H9 (cell line): Measurements from ENCODE around the gene ODAD4. TPM values are rescaled to one million over a fixed set of nuclear protein-coding genes. Genes with fewer than 3 reads are reported as not detected.

ENCODE experiments used
- DNase-seq: peaks from one replicate; pipeline ENCODE4 v3.0.0-alpha.2; 2017
- H2AFZ ChIP-seq: one replicate; pipeline ENCODE4 v1.6.1; 2013; ENCODE audit warnings: mild to moderate bottlenecking, low read length, control low read depth, moderate library complexity
- H2AK5ac ChIP-seq: 2 replicates; pipeline ENCODE4 v1.6.1; 2013; ENCODE audit warnings: low read length, control low read depth, mixed read lengths; ENCODE audit not compliant: insufficient read length
- H2BK120ac ChIP-seq: one replicate; pipeline ENCODE4 v1.6.1; 2013; ENCODE audit warnings: low read depth, mild to moderate bottlenecking, low read length, control low read depth, inconsistent platforms; ENCODE audit not compliant: poor library complexity, severe bottlenecking
- H2BK12ac ChIP-seq: 2 replicates; pipeline ENCODE4 v1.6.1; 2013; ENCODE audit warnings: low read length, control low read depth, mixed read lengths, low read depth; ENCODE audit not compliant: insufficient read length
- H2BK15ac ChIP-seq: 2 replicates; pipeline ENCODE4 v1.6.1; 2013; ENCODE audit warnings: low read depth, low read length, control low read depth
- H2BK20ac ChIP-seq: one replicate; pipeline ENCODE4 v1.6.1; 2013; ENCODE audit warnings: low read depth, mild to moderate bottlenecking, low read length, control low read depth, inconsistent platforms; ENCODE audit not compliant: poor library complexity, severe bottlenecking
- H2BK5ac ChIP-seq: 2 replicates; pipeline ENCODE4 v1.6.1; 2013; ENCODE audit warnings: low read length, control low read depth, mixed read lengths; ENCODE audit not compliant: insufficient read length
- H3K14ac ChIP-seq: 2 replicates; pipeline ENCODE4 v1.6.1; 2013; ENCODE audit warnings: low read length, control low read depth; ENCODE audit not compliant: insufficient read depth
- H3K18ac ChIP-seq: 2 replicates; pipeline ENCODE4 v1.6.1; 2013; ENCODE audit warnings: low read depth, mild to moderate bottlenecking, mixed read lengths, low read length, control low read depth; ENCODE audit not compliant: insufficient read length
- H3K23ac ChIP-seq: 2 replicates; pipeline ENCODE4 v1.6.1; 2013; ENCODE audit warnings: low read length, control low read depth, mixed read lengths, low read depth; ENCODE audit not compliant: insufficient read length
- H3K23me2 ChIP-seq: 2 replicates; pipeline ENCODE4 v1.6.1; 2013; ENCODE audit warnings: low read depth, mild to moderate bottlenecking, mixed read lengths, low read length, control low read depth; ENCODE audit not compliant: insufficient read length, poor library complexity, severe bottlenecking
- H3K27ac ChIP-seq: 2 replicates; pipeline ENCODE4 v1.5.1; 2013; ENCODE audit warnings: low read length, control low read depth, mixed read lengths, low read depth; ENCODE audit not compliant: insufficient read length
- H3K27me3 ChIP-seq: 2 replicates; pipeline ENCODE4 v1.6.1; 2013; ENCODE audit warnings: low read length, control low read depth, inconsistent platforms; ENCODE audit not compliant: insufficient read depth
- H3K4ac ChIP-seq: 2 replicates; pipeline ENCODE4 v1.6.1; 2013; ENCODE audit warnings: low read depth, mild to moderate bottlenecking, control low read depth, inconsistent platforms, low read length, moderate library complexity
- H3K4me1 ChIP-seq: 2 replicates; pipeline ENCODE4 v1.6.1; 2013; ENCODE audit warnings: low read length, control low read depth, inconsistent platforms; ENCODE audit not compliant: insufficient read depth
- H3K4me2 ChIP-seq: 2 replicates; pipeline ENCODE4 v1.6.1; 2013; ENCODE audit warnings: low read length, control low read depth, mixed read lengths; ENCODE audit not compliant: insufficient read length, insufficient read depth
- H3K56ac ChIP-seq: 2 replicates; pipeline ENCODE4 v1.6.1; 2013; ENCODE audit warnings: low read depth, mild to moderate bottlenecking, mixed read lengths, low read length, control low read depth; ENCODE audit not compliant: insufficient read length
- H3K79me1 ChIP-seq: 2 replicates; pipeline ENCODE4 v1.6.1; 2013; ENCODE audit warnings: low read depth, mild to moderate bottlenecking, moderate library complexity, low read length, control low read depth, inconsistent platforms; ENCODE audit not compliant: insufficient read depth, poor library complexity, severe bottlenecking
- H3K79me2 ChIP-seq: 2 replicates; pipeline ENCODE4 v1.6.1; 2013; ENCODE audit warnings: low read length, control low read depth, inconsistent platforms; ENCODE audit not compliant: insufficient read depth
- H3K9ac ChIP-seq: 2 replicates; pipeline ENCODE4 v1.6.1; 2013; ENCODE audit warnings: low read length, control low read depth, mixed read lengths; ENCODE audit not compliant: insufficient read length; ENCODE audit errors: extremely low read depth
- H3K9me3 ChIP-seq: one replicate; pipeline ENCODE4 v1.6.1; 2013; ENCODE audit warnings: low read depth, low read length, inconsistent platforms; ENCODE audit not compliant: control insufficient read depth
- H3T11ph ChIP-seq: one replicate; pipeline ENCODE4 v1.6.1; 2013; ENCODE audit warnings: mild to moderate bottlenecking, low read length, control low read depth, inconsistent platforms
- H4K20me1 ChIP-seq: one replicate; pipeline ENCODE4 v1.6.1; 2013; ENCODE audit not compliant: control insufficient read depth, insufficient read length, insufficient read depth
- H4K5ac ChIP-seq: 2 replicates; pipeline ENCODE4 v1.6.1; 2013; ENCODE audit warnings: low read depth, mild to moderate bottlenecking, mixed read lengths, low read length, control low read depth; ENCODE audit not compliant: insufficient read length
- H4K8ac ChIP-seq: replicated peaks from 2 replicates; pipeline ENCODE4 v1.6.1; 2013; ENCODE audit warnings: low read length, control low read depth, mixed read lengths, low read depth; ENCODE audit not compliant: insufficient read length
- H4K91ac ChIP-seq: 2 replicates; pipeline ENCODE4 v1.6.1; 2013; ENCODE audit warnings: low read depth, mild to moderate bottlenecking, moderate library complexity, mixed read lengths, low read length, control low read depth; ENCODE audit not compliant: insufficient read length
- H3K27ac Mint-ChIP-seq, 3 experiments: 2 replicates in 2 of 3; 3 replicates in 1 of 3; pipeline ENCODE4 v1.8.0; 2020 to 2021; ENCODE audit warnings: mixed read lengths in 3 of 3, mild to moderate bottlenecking in 1 of 3, moderate library complexity in 1 of 3
- H3K27me3 Mint-ChIP-seq: 2 replicates; pipeline ENCODE4 v1.8.0; 2021; ENCODE audit warnings: low read depth, mild to moderate bottlenecking, moderate library complexity, mixed read lengths
- H3K36me3 Mint-ChIP-seq, 3 experiments: 2 replicates in 2 of 3; 3 replicates in 1 of 3; pipeline ENCODE4 v1.8.0; 2020 to 2021; ENCODE audit warnings: low read depth in 3 of 3, mixed read lengths in 3 of 3; ENCODE audit not compliant: insufficient read depth in 1 of 3
- H3K4me1 Mint-ChIP-seq, 2 experiments: 2 replicates each; pipeline ENCODE4 v1.8.0; 2020; ENCODE audit warnings: mixed read lengths in 2 of 2
- H3K4me3 Mint-ChIP-seq, 2 experiments: 2 replicates in 1 of 2; 3 replicates in 1 of 2; pipeline ENCODE4 v1.8.0; 2020 to 2021; ENCODE audit warnings: mild to moderate bottlenecking in 2 of 2, mixed read lengths in 2 of 2, moderate library complexity in 1 of 2
- H3K9me3 Mint-ChIP-seq, 2 experiments: 2 replicates in 1 of 2; 3 replicates in 1 of 2; pipeline ENCODE4 v1.8.0; 2020; ENCODE audit warnings: mild to moderate bottlenecking in 2 of 2, mixed read lengths in 2 of 2, moderate library complexity in 1 of 2
- WGBS: extraction: QIAGEN DNeasy Blood & Tissue Kit; methylation state at CpG from one replicate; pipeline ENCODE4 v1.1.7; 2013; ENCODE audit warnings: missing lambda C conversion rate, low lambda C conversion rate, mixed read lengths; ENCODE audit not compliant: insufficient read length; ENCODE audit errors: extremely low coverage; 5-methylcytosine and 5-hydroxymethylcytosine counted together
- total RNA-seq: library from RNA; stranded (reverse); gene quantifications from 2 replicates; pipeline ENCODE4 v1.2.1, GENCODE V29; 2021
- TF ChIP-seq, protein P1 (sequence below): fragments of 200-600 bp; sonication (generic); conservative IDR thresholded peaks from 3 replicates; pipeline ENCODE4 v1.8.0; 2021; ENCODE audit warnings: antibody characterized with exemption, mild to moderate bottlenecking

The ODAD4 gene
- total RNA-seq, 1 experiment from 2014 or later, result 2.1 TPM

DNA sequence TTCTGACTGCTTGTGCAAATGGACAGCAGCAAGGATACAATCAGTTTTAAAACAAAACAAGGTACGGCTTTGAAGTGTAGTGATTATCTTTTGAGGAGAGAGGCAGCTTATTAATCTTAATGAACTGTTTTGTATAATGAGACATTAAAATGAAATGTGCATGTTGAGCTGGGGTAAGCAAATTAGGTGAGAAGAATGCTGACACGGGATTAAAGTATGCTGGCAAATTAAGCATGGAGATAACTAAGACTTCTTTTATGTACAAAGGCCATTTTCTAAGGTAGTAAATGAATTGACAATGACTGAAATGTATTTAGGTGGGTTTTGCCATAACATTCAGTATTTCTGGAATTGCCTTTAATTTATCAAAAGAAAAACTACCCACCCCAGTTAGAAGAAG lies 68.1 kb downstream of the ODAD4 start:
- H3K18ac ChIP-seq, result no peak overlapping the region
- no peaks in the 10 kb centered on the region for H3K4me1 ChIP-seq
- no peak overlapping the region for H3K9ac ChIP-seq
- H3K79me2 ChIP-seq, result no peaks in the 10 kb centered on the region; the same call in 1 of the 2 replicates
- H2AK5ac ChIP-seq, result no peak overlapping the region
- Mint-ChIP-seq H3K4me3 (no peak overlapping the region), H3K27ac (no peak overlapping the region), H3K36me3 (peaks cover 45 to 86% (median 83%) of the 10 kb centered on the region in 3 experiments), H3K4me1 (0 out of 4 replicates have a peak, but pooled peaks cover 0 to 4% of the 10 kb centered on the region in 2 experiments), H3K9me3 (no peaks in the 10 kb centered on the region), H3K27me3 (no peaks in the 10 kb centered on the region)
- H3K27me3 ChIP-seq, result no peaks in the 10 kb centered on the region
- no peak overlapping the region for H4K91ac ChIP-seq
- H3K14ac ChIP-seq, result no peak overlapping the region
- no CpG with 5 or more reads among the region's 2 CpGs for whole genome bisulfite sequencing
- DNase-seq, result no peak
- no peak overlapping the region for H2BK12ac ChIP-seq
- no peak overlapping the region for H4K5ac ChIP-seq
- H3K27ac ChIP-seq, result no peak overlapping the region
- H3K23ac ChIP-seq, result no peak overlapping the region
- no peak overlapping the region for H3K4ac ChIP-seq
- no peaks in the 10 kb centered on the region for H4K20me1 ChIP-seq
- H3K56ac ChIP-seq, result no peak overlapping the region
- no peaks in the 10 kb centered on the region for H3K9me3 ChIP-seq
- no peaks in the 10 kb centered on the region for H3K23me2 ChIP-seq
- H2BK5ac ChIP-seq, result no peak overlapping the region
- H3K4me2 ChIP-seq, result no peak overlapping the region
- no peak overlapping the region for H4K8ac ChIP-seq
- no peaks in the 10 kb centered on the region for H3K79me1 ChIP-seq
- H2BK120ac ChIP-seq, result no peak overlapping the region
- no peak overlapping the region for H2AFZ ChIP-seq
- H2BK15ac ChIP-seq, result no peak overlapping the region
- TF ChIP-seq, protein P1, sequence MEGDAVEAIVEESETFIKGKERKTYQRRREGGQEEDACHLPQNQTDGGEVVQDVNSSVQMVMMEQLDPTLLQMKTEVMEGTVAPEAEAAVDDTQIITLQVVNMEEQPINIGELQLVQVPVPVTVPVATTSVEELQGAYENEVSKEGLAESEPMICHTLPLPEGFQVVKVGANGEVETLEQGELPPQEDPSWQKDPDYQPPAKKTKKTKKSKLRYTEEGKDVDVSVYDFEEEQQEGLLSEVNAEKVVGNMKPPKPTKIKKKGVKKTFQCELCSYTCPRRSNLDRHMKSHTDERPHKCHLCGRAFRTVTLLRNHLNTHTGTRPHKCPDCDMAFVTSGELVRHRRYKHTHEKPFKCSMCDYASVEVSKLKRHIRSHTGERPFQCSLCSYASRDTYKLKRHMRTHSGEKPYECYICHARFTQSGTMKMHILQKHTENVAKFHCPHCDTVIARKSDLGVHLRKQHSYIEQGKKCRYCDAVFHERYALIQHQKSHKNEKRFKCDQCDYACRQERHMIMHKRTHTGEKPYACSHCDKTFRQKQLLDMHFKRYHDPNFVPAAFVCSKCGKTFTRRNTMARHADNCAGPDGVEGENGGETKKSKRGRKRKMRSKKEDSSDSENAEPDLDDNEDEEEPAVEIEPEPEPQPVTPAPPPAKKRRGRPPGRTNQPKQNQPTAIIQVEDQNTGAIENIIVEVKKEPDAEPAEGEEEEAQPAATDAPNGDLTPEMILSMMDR, result no peak
- H2BK20ac ChIP-seq, result no peak overlapping the region
- no peak overlapping the region for H3T11ph ChIP-seq
